ENCODE results near the gene PPT1.
A peak's percentile ranks its signal among the peaks of the same experiment; 100 is the strongest.

Gene PPT1

GRCh38 chr1:40096977-40097782 is at the start of gene PPT1:
Gene PPT1 (minus strand): TSS chr1:40097252. CDS start chr1:40097238, 14 bp downstream.
- ChIA-PET POLR2A (interaction anchor here (0.6 kb wide), 1 partner anchor 434 kb away, joined by 3 read pairs; the partner anchor contains the start of gene ZNF684), CTCF (interaction anchor here (0.6 to 1.4 kb wide), 3 partner anchors 19 to 341 kb away, joined by 3 to 5 read pairs (median 3); no protein-coding TSS in a partner anchor)
- peak; percentile 56; the same call in 1 of the 2 replicates for TF ChIP-seq NFRKB (IDR thresholded peaks at IDR 0.05)
- no peak for TF ChIP-seq ELF4 (IDR thresholded peaks at IDR 0.05)
- TF ChIP-seq L3MBTL2 (conservative IDR thresholded peaks at IDR 0.05) = peak; percentile 100
- DNase-seq (ENCODE audit: extremely low spot score) = peak; percentile 87

GRCh38 chr1:40143891-40144575 is 47.0 kb upstream of the PPT1 start:
- DNase-seq (ENCODE audit: extremely low spot score) = peak; percentile 65
- TF ChIP-seq SP1 (IDR thresholded peaks at IDR 0.05) = no peak
- no peak for TF ChIP-seq LEF1 (IDR thresholded peaks at IDR 0.05; ENCODE audit: borderline replicate concordance)
- TF ChIP-seq BHLHE40 (IDR thresholded peaks at IDR 0.05; ENCODE audit: borderline replicate concordance) = no peak
- no peak for TF ChIP-seq FOXA1 (IDR thresholded peaks at IDR 0.05)
- TF ChIP-seq L3MBTL2 (conservative IDR thresholded peaks at IDR 0.05) = no peak
- no peak for TF ChIP-seq SUZ12 (IDR thresholded peaks at IDR 0.05)
- no peak for TF ChIP-seq HDGF (IDR thresholded peaks at IDR 0.05; ENCODE audit: borderline replicate concordance)
- TF ChIP-seq ARNT (IDR thresholded peaks at IDR 0.05) = no peak
- no peak for TF ChIP-seq TARDBP (IDR thresholded peaks at IDR 0.05)
- ChIA-PET POLR2A (interaction anchor here (0.8 to 1.2 kb wide), 4 partner anchors 56 to 306 kb away, joined by 3 to 5 read pairs (median 4); partner anchors contain the start of genes CAP1 and ZFP69B), CTCF (interaction anchor here (0.5 to 2.1 kb wide), 43 partner anchors 8 to 1083 kb away, joined by 3 to 51 read pairs (median 5); partner anchors contain the start of gene ZFP69B)

- CTCF ChIA-PET = interaction anchor here (0.8 to 1.7 kb wide), 2 partner anchors 56 to 197 kb away, joined by 4 read pairs; no protein-coding TSS in a partner anchor
- TF ChIP-seq L3MBTL2 (conservative IDR thresholded peaks at IDR 0.05) (no peak), CTBP1 (IDR thresholded peaks at IDR 0.05; ENCODE audit: borderline replicate concordance) (no peak), ELF4 (IDR thresholded peaks at IDR 0.05) (no peak), BHLHE40 (IDR thresholded peaks at IDR 0.05; ENCODE audit: borderline replicate concordance) (no peak), PKNOX1 (IDR thresholded peaks at IDR 0.05) (no peak), ARNT (IDR thresholded peaks at IDR 0.05) (no peak), ZNF384 (IDR thresholded peaks at IDR 0.05) (no peak), TARDBP (IDR thresholded peaks at IDR 0.05) (no peak), FOXA1 (IDR thresholded peaks at IDR 0.05) (no peak), HDGF (IDR thresholded peaks at IDR 0.05; ENCODE audit: borderline replicate concordance) (no peak)
- POLR2A ChIA-PET = interaction anchor here (0.6 kb wide), 1 partner anchor 132 kb away, joined by 3 read pairs; no protein-coding TSS in a partner anchor
Measured at GRCh38 chr1:40141878-40142535, 45.0 kb upstream of the PPT1 start.

GRCh38 chr1:40140211-40140973 is 43.3 kb upstream of the PPT1 start:
- DNase-seq (ENCODE audit: extremely low spot score) = no peak
- CTCF ChIA-PET = interaction anchor here (0.6 to 1.7 kb wide), 3 partner anchors 12 to 198 kb away, joined by 4 to 5 read pairs (median 4); no protein-coding TSS in a partner anchor
- POLR2A ChIA-PET = no interaction called here
- TF ChIP-seq ARNT (IDR thresholded peaks at IDR 0.05) = no peak
- TF ChIP-seq FOXA1 (IDR thresholded peaks at IDR 0.05) = no peak
- TF ChIP-seq TARDBP (IDR thresholded peaks at IDR 0.05) = no peak
- TF ChIP-seq L3MBTL2 (conservative IDR thresholded peaks at IDR 0.05) = no peak
- TF ChIP-seq SUZ12 (IDR thresholded peaks at IDR 0.05) = no peak
- TF ChIP-seq BHLHE40 (IDR thresholded peaks at IDR 0.05; ENCODE audit: borderline replicate concordance) = no peak
- no peak for TF ChIP-seq ZNF384 (IDR thresholded peaks at IDR 0.05)
- TF ChIP-seq LEF1 (IDR thresholded peaks at IDR 0.05; ENCODE audit: borderline replicate concordance) = no peak
- no peak for TF ChIP-seq SP1 (IDR thresholded peaks at IDR 0.05)
- TF ChIP-seq FOXK2 (IDR thresholded peaks at IDR 0.05) = no peak

More at GRCh38 chr1:40141878-40142535, 45.0 kb upstream of the PPT1 start:
- DNase-seq (ENCODE audit: extremely low spot score) = no peak

- no peak for DNase-seq (ENCODE audit: extremely low spot score)
- CTCF ChIA-PET = interaction anchor here (1.0 to 2.1 kb wide), 2 partner anchors 10 to 20 kb away, joined by 4 to 8 read pairs; no protein-coding TSS in a partner anchor
- POLR2A ChIA-PET = no interaction called here
Measured at GRCh38 chr1:40133839-40134238, 36.8 kb upstream of the PPT1 start.

More at GRCh38 chr1:40133839-40134238, 36.8 kb upstream of the PPT1 start:
- TF ChIP-seq FOXK2 (IDR thresholded peaks at IDR 0.05) (no peak), HDGF (IDR thresholded peaks at IDR 0.05; ENCODE audit: borderline replicate concordance) (no peak), SP1 (IDR thresholded peaks at IDR 0.05) (no peak), TARDBP (IDR thresholded peaks at IDR 0.05) (no peak), BHLHE40 (IDR thresholded peaks at IDR 0.05; ENCODE audit: borderline replicate concordance) (no peak), ELF4 (IDR thresholded peaks at IDR 0.05) (no peak), ARNT (IDR thresholded peaks at IDR 0.05) (no peak), CTBP1 (IDR thresholded peaks at IDR 0.05; ENCODE audit: borderline replicate concordance) (no peak), L3MBTL2 (conservative IDR thresholded peaks at IDR 0.05) (no peak), PKNOX1 (IDR thresholded peaks at IDR 0.05) (no peak), LEF1 (IDR thresholded peaks at IDR 0.05; ENCODE audit: borderline replicate concordance) (no peak), NFRKB (IDR thresholded peaks at IDR 0.05) (no peak), ZNF384 (IDR thresholded peaks at IDR 0.05) (no peak), FOXM1 (IDR thresholded peaks at IDR 0.05; ENCODE audit: borderline replicate concordance) (no peak), SUZ12 (IDR thresholded peaks at IDR 0.05) (no peak), FOXA1 (IDR thresholded peaks at IDR 0.05) (no peak)

Measured in HEK293T (cell line).